Mammary epithelial cell (primary cell): Measurements from ENCODE around the gene UNC5CL.

Experiments used
- EZH2 ChIP-seq: IDR thresholded peaks from 2 replicates; pipeline ENCODE4 v1.6.1; 2012; ENCODE audit warnings: low read length, inconsistent platforms, borderline replicate concordance
- TF ChIP-seq, protein P1 (sequence below), 2 donors: IDR thresholded peaks in 1 of 2; conservative IDR thresholded peaks in 1 of 2; 2 replicates each; pipeline ENCODE4 v1.5.1; 2011 to 2012; ENCODE audit warnings: inconsistent platforms in 2 of 2, low read length in 2 of 2, mild to moderate bottlenecking in 2 of 2, control low read depth in 1 of 2, low read depth in 1 of 2; ENCODE audit not compliant: insufficient read depth in 1 of 2; ENCODE audit errors: extremely low read depth in 1 of 2

GRCh38 chr6:40982917-40983316, 56.1 kb downstream of the UNC5CL start:
- TF ChIP-seq, protein P1, sequence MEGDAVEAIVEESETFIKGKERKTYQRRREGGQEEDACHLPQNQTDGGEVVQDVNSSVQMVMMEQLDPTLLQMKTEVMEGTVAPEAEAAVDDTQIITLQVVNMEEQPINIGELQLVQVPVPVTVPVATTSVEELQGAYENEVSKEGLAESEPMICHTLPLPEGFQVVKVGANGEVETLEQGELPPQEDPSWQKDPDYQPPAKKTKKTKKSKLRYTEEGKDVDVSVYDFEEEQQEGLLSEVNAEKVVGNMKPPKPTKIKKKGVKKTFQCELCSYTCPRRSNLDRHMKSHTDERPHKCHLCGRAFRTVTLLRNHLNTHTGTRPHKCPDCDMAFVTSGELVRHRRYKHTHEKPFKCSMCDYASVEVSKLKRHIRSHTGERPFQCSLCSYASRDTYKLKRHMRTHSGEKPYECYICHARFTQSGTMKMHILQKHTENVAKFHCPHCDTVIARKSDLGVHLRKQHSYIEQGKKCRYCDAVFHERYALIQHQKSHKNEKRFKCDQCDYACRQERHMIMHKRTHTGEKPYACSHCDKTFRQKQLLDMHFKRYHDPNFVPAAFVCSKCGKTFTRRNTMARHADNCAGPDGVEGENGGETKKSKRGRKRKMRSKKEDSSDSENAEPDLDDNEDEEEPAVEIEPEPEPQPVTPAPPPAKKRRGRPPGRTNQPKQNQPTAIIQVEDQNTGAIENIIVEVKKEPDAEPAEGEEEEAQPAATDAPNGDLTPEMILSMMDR (conservative IDR thresholded peaks at IDR 0.05 in 1 of 2, IDR thresholded peaks at IDR 0.05 in 1 of 2; ENCODE audit: extremely low read depth in 1 of 2, insufficient read depth in 1 of 2, low read depth in 1 of 2, low read length in 2 of 2), result no peak
- TF ChIP-seq EZH2, result no peak
